SK-N-SH (cell line): Measurements from ENCODE around the gene NAV2. TPM values are rescaled to one million over a fixed set of nuclear protein-coding genes. Genes with fewer than 3 reads are reported as not detected.

Source experiments
- CTCF ChIA-PET: fragments of 300-600, 350-600 bp; formaldehyde crosslinking; extraction: SDS; loops from one replicate; lab custom pipeline; 2021; lab: Yijun Ruan, JAX
- POLR2A ChIA-PET: fragments of 350-600 bp; sonication (Branson Sonifier 250); formaldehyde crosslinking; extraction: SDS; loops from one replicate; lab custom pipeline; 2020; ENCODE audit warnings: antibody characterized with exemption, inconsistent platforms; lab: Yijun Ruan, JAX
- DNase-seq: peaks from one replicate; pipeline ENCODE4 v3.0.0; 2012
- H2AFZ ChIP-seq: fragments of 200-600 bp; sonication (generic); 2 replicates; pipeline ENCODE4 v1.8.1; 2016; ENCODE audit warnings: antibody characterized with exemption, mild to moderate bottlenecking, low read depth
- H3F3A ChIP-seq: fragments of 200-600 bp; sonication (generic); replicated peaks from 2 replicates; pipeline ENCODE3; 2016; ENCODE audit warnings: antibody characterized with exemption, mild to moderate bottlenecking; ENCODE audit not compliant: insufficient read depth
- H3K27ac ChIP-seq, 2 experiments: fragments of 200-500 bp in 1 of 2; fragments of 200-600 bp in 1 of 2; sonication (Bioruptor generic) in 1 of 2; sonication (generic), shearing (Covaris generic) in 1 of 2; 2 replicates each; pipeline versions ENCODE4 v1.5.1 to v1.6.1; 2014 to 2016; ENCODE audit warnings: low read depth in 2 of 2, inconsistent platforms in 1 of 2, low read length in 1 of 2, mild to moderate bottlenecking in 1 of 2, mixed read lengths in 1 of 2
- H3K27me3 ChIP-seq: fragments of 200-600 bp; sonication (generic), shearing (Covaris generic); 2 replicates; pipeline ENCODE4 v1.6.1; 2016; ENCODE audit warnings: mixed run types; ENCODE audit not compliant: insufficient read depth
- H3K36me3 ChIP-seq, 2 experiments: fragments of 200-500 bp in 1 of 2; fragments of 200-600 bp in 1 of 2; sonication (Bioruptor generic) in 1 of 2; sonication (generic) in 1 of 2; replicated peaks in 1 of 2; 2 replicates each; pipeline versions ENCODE3 to v1.5.1; 2014 to 2016; ENCODE audit warnings: low read length in 1 of 2, mild to moderate bottlenecking in 1 of 2; ENCODE audit not compliant: insufficient read depth in 2 of 2, control insufficient read depth in 1 of 2
- H3K4me1 ChIP-seq, 2 experiments: fragments of 200-500 bp in 1 of 2; fragments of 200-600 bp in 1 of 2; sonication (Bioruptor generic) in 1 of 2; sonication (generic), shearing (Covaris generic) in 1 of 2; 2 replicates each; pipeline versions ENCODE4 v1.5.1 to v1.6.1; 2014 to 2016; ENCODE audit warnings: low read depth in 1 of 2, low read length in 1 of 2, mixed run types in 1 of 2; ENCODE audit not compliant: insufficient read depth in 2 of 2, control insufficient read depth in 1 of 2
- H3K4me2 ChIP-seq: fragments of 200-600 bp; sonication (generic), shearing (Covaris generic); 2 replicates; pipeline ENCODE4 v1.6.1; 2017; ENCODE audit warnings: mixed run types
- H3K4me3 ChIP-seq, 2 experiments: fragments of 200-500 bp in 1 of 2; fragments of 200-600 bp in 1 of 2; sonication (Bioruptor generic) in 1 of 2; sonication (generic), shearing (Covaris generic) in 1 of 2; 2 replicates each; pipeline versions ENCODE4 v1.5.1 to v1.8.1; 2014 to 2016; ENCODE audit warnings: low read depth in 2 of 2, inconsistent platforms in 1 of 2, low read length in 1 of 2, mild to moderate bottlenecking in 1 of 2, mixed read lengths in 1 of 2, moderate library complexity in 1 of 2
- H3K79me2 ChIP-seq: fragments of 200-600 bp; sonication (generic); 2 replicates; pipeline ENCODE4 v1.8.1; 2017; ENCODE audit warnings: mild to moderate bottlenecking; ENCODE audit not compliant: insufficient read depth
- H3K9ac ChIP-seq: fragments of 200-600 bp; sonication (generic); 2 replicates; pipeline ENCODE4 v1.6.1; 2017; ENCODE audit warnings: mixed run types
- H3K9me2 ChIP-seq: fragments of 200-600 bp; sonication (generic); 2 replicates; pipeline ENCODE4 v1.6.1; 2017; ENCODE audit warnings: mixed run types
- H3K9me3 ChIP-seq: fragments of 200-600 bp; sonication (generic); 2 replicates; pipeline ENCODE4 v1.6.1; 2017; ENCODE audit warnings: mixed run types, mild to moderate bottlenecking, moderate library complexity
- H4K20me1 ChIP-seq: fragments of 200-600 bp; sonication (generic); 2 replicates; pipeline ENCODE4 v1.6.1; 2017; ENCODE audit warnings: mild to moderate bottlenecking, mixed run types; ENCODE audit not compliant: insufficient read depth
- EP300 ChIP-seq, 2 experiments: IDR thresholded peaks; 2 replicates each; pipeline versions ENCODE4 v1.4.0 to v1.6.1; 2012; ENCODE audit warnings: borderline replicate concordance in 1 of 2, low read depth in 1 of 2, low read length in 1 of 2
- FOSL2 ChIP-seq: IDR thresholded peaks from 2 replicates; pipeline ENCODE4 v1.4.0; 2012; ENCODE audit warnings: low read depth, mild to moderate bottlenecking, moderate library complexity, borderline replicate concordance
- GABPA ChIP-seq: IDR thresholded peaks from 2 replicates; pipeline ENCODE4 v1.4.0; 2012; ENCODE audit warnings: low read depth, mild to moderate bottlenecking
- GATA2 ChIP-seq: sonication (generic); formaldehyde crosslinking; IDR thresholded peaks from 2 replicates; pipeline ENCODE4 v1.5.0; 2020; ENCODE audit warnings: mild to moderate bottlenecking, missing genetic modification reagents
- JUND ChIP-seq: IDR thresholded peaks from 2 replicates; pipeline ENCODE4 v1.4.0; 2012
- MEF2A ChIP-seq: IDR thresholded peaks from 2 replicates; pipeline ENCODE4 v1.4.0; 2012; ENCODE audit warnings: low read depth, borderline replicate concordance
- MXI1 ChIP-seq: IDR thresholded peaks from 2 replicates; pipeline ENCODE4 v1.6.1; 2012; ENCODE audit warnings: mild to moderate bottlenecking, low read depth, low read length, improper control_type of control experiment
- NRF1 ChIP-seq: IDR thresholded peaks from 2 replicates; pipeline ENCODE4 v1.6.1; 2012; ENCODE audit warnings: low read depth, mild to moderate bottlenecking, low read length
- POLR2AphosphoS5 ChIP-seq: IDR thresholded peaks from 2 replicates; pipeline ENCODE4 v1.6.1; 2012; ENCODE audit warnings: low read depth, low read length
- RAD21 ChIP-seq: IDR thresholded peaks from 2 replicates; pipeline ENCODE4 v1.6.1; 2012; ENCODE audit warnings: mild to moderate bottlenecking, low read length
- RCOR1 ChIP-seq: fragments of 150-350 bp; IDR thresholded peaks from 2 replicates; pipeline ENCODE4 v1.6.1; 2017; ENCODE audit warnings: antibody characterized with exemption, low read length
- SIN3A ChIP-seq: IDR thresholded peaks from 2 replicates; pipeline ENCODE4 v1.6.1; 2012; ENCODE audit warnings: low read depth, mild to moderate bottlenecking, low read length, moderate library complexity, borderline replicate concordance
- TAF1 ChIP-seq: IDR thresholded peaks from 2 replicates; pipeline ENCODE4 v1.6.1; 2012; ENCODE audit warnings: low read depth, mild to moderate bottlenecking, low read length, moderate library complexity, borderline replicate concordance
- TCF12 ChIP-seq: IDR thresholded peaks from 2 replicates; pipeline ENCODE4 v1.4.0; 2012
- YY1 ChIP-seq: IDR thresholded peaks from 2 replicates; pipeline ENCODE4 v1.4.0; 2012; ENCODE audit warnings: low read depth, mild to moderate bottlenecking
- WGBS: methylation state at CpG from one replicate; pipeline ENCODE4 v1.1.6; 2017; ENCODE audit warnings: low lambda C conversion rate; 5-methylcytosine and 5-hydroxymethylcytosine counted together
- polyA plus RNA-seq, 3 experiments: library from polyadenylated mRNA; depleted of rRNA; stranded (reverse); fragments of >200 nt; gene quantifications; 2 replicates each; pipeline ENCODE4 v1.2.3, GENCODE V29; 2012
- TF ChIP-seq, protein P1 (sequence below): IDR thresholded peaks from 2 replicates; pipeline ENCODE4; 2012
- TF ChIP-seq, protein P2 (sequence below): fragments of 200-600 bp; sonication (generic); IDR thresholded peaks from 2 replicates; pipeline ENCODE4 v1.6.1; 2017; ENCODE audit warnings: antibody characterized with exemption, mild to moderate bottlenecking, moderate library complexity
- TF ChIP-seq, protein P3 (sequence below): IDR thresholded peaks from 2 replicates; pipeline ENCODE4 v1.4.0; 2012; ENCODE audit warnings: low read depth, borderline replicate concordance
- TF ChIP-seq, protein P4 (sequence below): fragments of 150-350 bp; IDR thresholded peaks from 2 replicates; pipeline ENCODE4 v1.6.1; 2016; ENCODE audit warnings: mild to moderate bottlenecking, low read depth, low read length

NAV2 gene
- polyA plus RNA-seq, 1 of the 3 experiments (the other 2 are of a cell fraction), result 26.2 TPM

DNA sequence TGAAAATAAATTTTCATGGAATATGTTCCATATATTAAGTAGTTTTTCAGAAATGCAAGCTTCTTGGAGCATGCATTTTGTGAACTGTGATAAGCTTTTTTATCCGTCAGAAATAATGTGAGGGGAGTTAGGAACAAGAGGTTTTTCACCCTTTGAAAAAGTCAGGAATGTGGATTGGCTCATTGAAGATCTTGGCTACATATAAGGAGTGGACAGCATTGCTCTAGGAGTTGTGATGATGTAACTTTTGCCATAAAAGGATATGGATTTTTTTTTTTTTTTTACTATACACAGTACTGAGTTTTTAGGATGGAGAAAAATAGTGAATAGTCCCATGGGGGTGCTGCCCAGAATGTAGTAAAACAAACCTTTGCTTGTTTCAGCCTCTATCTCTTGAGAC, 180.2 kb downstream of the NAV2 start:
- H4K20me1 ChIP-seq, result peaks cover 10% of the 10 kb centered on the region
- H3K4me3 ChIP-seq, result no peak overlapping the region
- H3K4me2 ChIP-seq, result no peak overlapping the region
- ChIA-PET POLR2A (no interaction called here), CTCF (interaction anchor here (0.8 to 1.0 kb wide), 2 partner anchors 11 to 194 kb away, joined by 3 read pairs; no protein-coding TSS in a partner anchor)
- H3K9ac ChIP-seq, result no peak overlapping the region
- no peaks in the 10 kb centered on the region for H3K27me3 ChIP-seq
- no peak for DNase-seq
- 100% methylated on average over 1 of the region's 1 CpG for WGBS
- H3K79me2 ChIP-seq, result peaks cover 31% of the 10 kb centered on the region
- no peak overlapping the region for H2AFZ ChIP-seq
- no peaks in the 10 kb centered on the region for H3K9me3 ChIP-seq
- TF ChIP-seq MXI1 (no peak), RAD21 (no peak), GABPA (no peak), RCOR1 (no peak), GATA2 (CRISPR knock-in tag) (no peak), YY1 (no peak), FOSL2 (no peak), TCF12 (no peak)
- TF ChIP-seq, protein P1, sequence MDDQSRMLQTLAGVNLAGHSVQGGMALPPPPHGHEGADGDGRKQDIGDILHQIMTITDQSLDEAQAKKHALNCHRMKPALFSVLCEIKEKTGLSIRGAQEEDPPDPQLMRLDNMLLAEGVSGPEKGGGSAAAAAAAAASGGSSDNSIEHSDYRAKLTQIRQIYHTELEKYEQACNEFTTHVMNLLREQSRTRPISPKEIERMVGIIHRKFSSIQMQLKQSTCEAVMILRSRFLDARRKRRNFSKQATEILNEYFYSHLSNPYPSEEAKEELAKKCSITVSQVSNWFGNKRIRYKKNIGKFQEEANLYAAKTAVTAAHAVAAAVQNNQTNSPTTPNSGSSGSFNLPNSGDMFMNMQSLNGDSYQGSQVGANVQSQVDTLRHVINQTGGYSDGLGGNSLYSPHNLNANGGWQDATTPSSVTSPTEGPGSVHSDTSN, result no peak
- peaks cover 65 to 70% of the 10 kb centered on the region in 2 experiments for H3K36me3 ChIP-seq
- peaks cover 29% of the 10 kb centered on the region for H3F3A ChIP-seq
- H3K4me1 ChIP-seq, result peaks cover 9 to 14% of the 10 kb centered on the region in 2 experiments
- no peak overlapping the region; a peak in 1 of 4 replicates for H3K27ac ChIP-seq
- H3K9me2 ChIP-seq, result no peaks in the 10 kb centered on the region

DNA sequence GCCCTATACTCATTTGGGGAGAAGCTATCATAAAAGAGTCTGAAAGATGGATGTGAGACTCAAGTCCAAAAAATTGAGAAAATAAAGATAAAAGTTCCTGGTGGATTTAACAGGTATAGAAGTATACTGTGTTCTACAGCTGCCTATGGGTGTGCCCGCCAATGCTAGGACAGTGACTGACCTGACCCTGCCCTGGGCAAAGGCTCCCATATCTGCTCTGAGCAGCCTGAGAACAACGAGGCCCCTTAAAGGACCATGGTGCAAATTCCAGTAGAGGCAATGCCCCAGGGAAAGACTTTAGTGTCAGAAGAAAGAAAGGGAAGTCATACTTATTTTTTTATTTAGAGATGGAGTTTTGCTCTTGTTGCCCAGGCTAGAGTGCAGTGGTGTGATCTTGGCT, 181.8 kb downstream of the NAV2 start:
- H4K20me1 ChIP-seq, result peaks cover 7% of the 10 kb centered on the region
- H3K9me2 ChIP-seq, result no peaks in the 10 kb centered on the region
- no peak overlapping the region for H3K4me3 ChIP-seq
- no peak overlapping the region for H3K9ac ChIP-seq
- H3F3A ChIP-seq, result peaks cover 27% of the 10 kb centered on the region
- H3K4me2 ChIP-seq, result no peak overlapping the region
- H3K9me3 ChIP-seq, result no peaks in the 10 kb centered on the region
- POLR2A ChIA-PET, result no interaction called here
- H3K27me3 ChIP-seq, result no peaks in the 10 kb centered on the region
- H3K79me2 ChIP-seq, result peaks cover 28% of the 10 kb centered on the region
- H3K27ac ChIP-seq, result no peak overlapping the region
- WGBS, result 94% methylated on average over 2 of the region's 2 CpGs
- no peak overlapping the region for H2AFZ ChIP-seq
- peaks cover 8 to 13% of the 10 kb centered on the region in 2 experiments for H3K4me1 ChIP-seq
- no peak for DNase-seq
- peaks cover 66 to 73% of the 10 kb centered on the region in 2 experiments for H3K36me3 ChIP-seq
- CTCF ChIA-PET, result interaction anchor here (0.9 to 1.1 kb wide), 2 partner anchors 9 to 58 kb away, joined by 3 to 5 read pairs; no protein-coding TSS in a partner anchor
- TF ChIP-seq, protein P2, sequence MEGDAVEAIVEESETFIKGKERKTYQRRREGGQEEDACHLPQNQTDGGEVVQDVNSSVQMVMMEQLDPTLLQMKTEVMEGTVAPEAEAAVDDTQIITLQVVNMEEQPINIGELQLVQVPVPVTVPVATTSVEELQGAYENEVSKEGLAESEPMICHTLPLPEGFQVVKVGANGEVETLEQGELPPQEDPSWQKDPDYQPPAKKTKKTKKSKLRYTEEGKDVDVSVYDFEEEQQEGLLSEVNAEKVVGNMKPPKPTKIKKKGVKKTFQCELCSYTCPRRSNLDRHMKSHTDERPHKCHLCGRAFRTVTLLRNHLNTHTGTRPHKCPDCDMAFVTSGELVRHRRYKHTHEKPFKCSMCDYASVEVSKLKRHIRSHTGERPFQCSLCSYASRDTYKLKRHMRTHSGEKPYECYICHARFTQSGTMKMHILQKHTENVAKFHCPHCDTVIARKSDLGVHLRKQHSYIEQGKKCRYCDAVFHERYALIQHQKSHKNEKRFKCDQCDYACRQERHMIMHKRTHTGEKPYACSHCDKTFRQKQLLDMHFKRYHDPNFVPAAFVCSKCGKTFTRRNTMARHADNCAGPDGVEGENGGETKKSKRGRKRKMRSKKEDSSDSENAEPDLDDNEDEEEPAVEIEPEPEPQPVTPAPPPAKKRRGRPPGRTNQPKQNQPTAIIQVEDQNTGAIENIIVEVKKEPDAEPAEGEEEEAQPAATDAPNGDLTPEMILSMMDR, result no peak
- TF ChIP-seq GATA2 (CRISPR knock-in tag) (no peak), GABPA (no peak), NRF1 (no peak), TAF1 (no peak), RAD21 (no peak), SIN3A (no peak), MEF2A (no peak), TCF12 (no peak), JUND (no peak), FOSL2 (no peak), EP300 (IDR thresholded peaks at IDR 0.05; ENCODE audit: borderline replicate concordance in 1 of 2, low read depth in 1 of 2, low read length in 1 of 2) (no peak), POLR2AphosphoS5 (no peak)
- TF ChIP-seq, protein P1, result no peak
- TF ChIP-seq, protein P3, sequence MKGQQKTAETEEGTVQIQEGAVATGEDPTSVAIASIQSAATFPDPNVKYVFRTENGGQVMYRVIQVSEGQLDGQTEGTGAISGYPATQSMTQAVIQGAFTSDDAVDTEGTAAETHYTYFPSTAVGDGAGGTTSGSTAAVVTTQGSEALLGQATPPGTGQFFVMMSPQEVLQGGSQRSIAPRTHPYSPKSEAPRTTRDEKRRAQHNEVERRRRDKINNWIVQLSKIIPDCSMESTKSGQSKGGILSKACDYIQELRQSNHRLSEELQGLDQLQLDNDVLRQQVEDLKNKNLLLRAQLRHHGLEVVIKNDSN, result no peak
- TF ChIP-seq, protein P4, sequence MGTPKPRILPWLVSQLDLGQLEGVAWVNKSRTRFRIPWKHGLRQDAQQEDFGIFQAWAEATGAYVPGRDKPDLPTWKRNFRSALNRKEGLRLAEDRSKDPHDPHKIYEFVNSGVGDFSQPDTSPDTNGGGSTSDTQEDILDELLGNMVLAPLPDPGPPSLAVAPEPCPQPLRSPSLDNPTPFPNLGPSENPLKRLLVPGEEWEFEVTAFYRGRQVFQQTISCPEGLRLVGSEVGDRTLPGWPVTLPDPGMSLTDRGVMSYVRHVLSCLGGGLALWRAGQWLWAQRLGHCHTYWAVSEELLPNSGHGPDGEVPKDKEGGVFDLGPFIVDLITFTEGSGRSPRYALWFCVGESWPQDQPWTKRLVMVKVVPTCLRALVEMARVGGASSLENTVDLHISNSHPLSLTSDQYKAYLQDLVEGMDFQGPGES, result no peak
